Loucy (cell line): Measurements from ENCODE around the gene NCOA5.

Experiments used
- H2AFZ ChIP-seq: fragments of 200-600 bp; sonication (generic); 2 replicates; pipeline ENCODE4 v1.6.0; 2016; ENCODE audit warnings: antibody characterized with exemption, mild to moderate bottlenecking, low read length, moderate library complexity
- H3F3A ChIP-seq: fragments of 200-600 bp; 2 replicates; pipeline ENCODE4 v1.6.0; 2016; ENCODE audit warnings: antibody characterized with exemption, low read depth, mild to moderate bottlenecking
- H3K27me3 ChIP-seq: fragments of 200-600 bp; sonication (generic); 2 replicates; pipeline ENCODE4 v1.6.1; 2014; ENCODE audit warnings: low read length, mild to moderate bottlenecking; ENCODE audit not compliant: insufficient read depth, poor library complexity, severe bottlenecking
- H3K36me3 ChIP-seq: fragments of 200-600 bp; sonication (generic); 2 replicates; pipeline ENCODE4 v1.6.1; 2016; ENCODE audit warnings: low read length; ENCODE audit not compliant: insufficient read depth
- H3K4me1 ChIP-seq: fragments of 200-600 bp; sonication (generic); 2 replicates; pipeline ENCODE4 v1.5.1; 2014; ENCODE audit warnings: low read length, mild to moderate bottlenecking; ENCODE audit not compliant: insufficient read depth, poor library complexity, severe bottlenecking
- H3K4me2 ChIP-seq: fragments of 200-600 bp; sonication (generic); 2 replicates; pipeline ENCODE4 v1.6.0; 2014; ENCODE audit warnings: antibody characterized with exemption, low read length, low read depth, mild to moderate bottlenecking; ENCODE audit not compliant: poor library complexity, severe bottlenecking
- H3K4me3 ChIP-seq: fragments of 200-600 bp; sonication (generic); 2 replicates; pipeline ENCODE4 v1.5.1; 2014; ENCODE audit warnings: low read length, mild to moderate bottlenecking, mixed read lengths; ENCODE audit not compliant: poor library complexity, severe bottlenecking
- H3K79me2 ChIP-seq: fragments of 200-600 bp; sonication (generic); 2 replicates; pipeline ENCODE4 v1.6.1; 2014; ENCODE audit warnings: low read length; ENCODE audit not compliant: insufficient read depth
- H3K9ac ChIP-seq: fragments of 200-600 bp; sonication (generic); 2 replicates; pipeline ENCODE4 v1.6.0; 2014; ENCODE audit warnings: mild to moderate bottlenecking, low read depth, low read length, moderate library complexity; ENCODE audit not compliant: poor library complexity, severe bottlenecking
- H3K9me2 ChIP-seq: fragments of 200-600 bp; sonication (generic); replicated peaks from 2 replicates; pipeline ENCODE4 v1.6.1; 2016; ENCODE audit warnings: low read depth, low read length, mixed read lengths
- H3K9me3 ChIP-seq: fragments of 200-600 bp; sonication (generic); 2 replicates; pipeline ENCODE4 v1.6.1; 2014; ENCODE audit warnings: mild to moderate bottlenecking, antibody characterized with exemption, low read length, low read depth; ENCODE audit not compliant: insufficient read depth
- H4K20me1 ChIP-seq: fragments of 200-600 bp; sonication (generic); 2 replicates; pipeline ENCODE4 v1.6.0; 2014; ENCODE audit warnings: antibody characterized with exemption, low read length, mild to moderate bottlenecking; ENCODE audit not compliant: insufficient read depth, poor library complexity, severe bottlenecking
- CTCF ChIP-seq: fragments of 200-600 bp; sonication (generic); conservative IDR thresholded peaks from 2 replicates; pipeline ENCODE4 v1.5.1; 2014; ENCODE audit warnings: mild to moderate bottlenecking, antibody characterized with exemption, low read length
- EZH2phosphoT487 ChIP-seq: fragments of 200-600 bp; IDR thresholded peaks from 2 replicates; pipeline ENCODE4 v1.6.1; 2018; ENCODE audit warnings: antibody characterized with exemption, mild to moderate bottlenecking, moderate library complexity, borderline replicate concordance

NCOA5 gene

GRCh38 chr20:46065691-46066090, 24.1 kb downstream of the NCOA5 start:
- peaks cover 11% of the 10 kb centered on the region for H4K20me1 ChIP-seq
- no peak overlapping the region for H3K9ac ChIP-seq
- H3K79me2 ChIP-seq: no peaks in the 10 kb centered on the region
- TF ChIP-seq CTCF (no peak), EZH2phosphoT487 (no peak)
- no peak overlapping the region for H2AFZ ChIP-seq
- H3K4me3 ChIP-seq: no peak overlapping the region
- H3K27me3 ChIP-seq: no peaks in the 10 kb centered on the region
- no peaks in the 10 kb centered on the region for H3K9me2 ChIP-seq
- no peaks in the 10 kb centered on the region for H3K9me3 ChIP-seq
- peaks cover 7% of the 10 kb centered on the region; the same call in 1 of the 2 replicates for H3F3A ChIP-seq
- H3K36me3 ChIP-seq: peaks cover 92% of the 10 kb centered on the region
- H3K4me2 ChIP-seq: no peak overlapping the region
- peaks cover 10% of the 10 kb centered on the region for H3K4me1 ChIP-seq

DNA sequence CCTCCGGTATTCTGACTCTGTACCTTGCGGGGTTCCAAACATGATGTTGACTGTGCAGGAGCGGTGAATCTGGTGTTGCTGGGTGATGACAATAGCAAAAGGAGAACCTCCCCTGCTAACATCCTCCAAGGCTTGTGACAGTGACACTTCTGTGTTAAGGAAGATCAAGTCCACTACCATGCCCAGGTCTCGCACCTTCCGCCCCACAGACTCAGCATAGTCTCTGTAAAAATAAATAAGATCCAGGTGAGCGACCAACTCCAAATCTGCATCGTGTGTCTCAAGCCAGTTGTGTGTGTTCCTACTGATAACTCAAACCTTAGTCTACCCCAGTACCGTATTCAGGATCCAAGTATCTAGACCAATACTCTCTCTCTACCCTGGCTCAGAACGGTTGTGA, 24.8 kb downstream of the NCOA5 start:
- Histone ChIP-seq H3K9ac (no peak overlapping the region), H3K4me3 (no peak overlapping the region), H3K9me2 (no peaks in the 10 kb centered on the region), H3K79me2 (no peaks in the 10 kb centered on the region), H3K27me3 (no peaks in the 10 kb centered on the region), H4K20me1 (peaks cover 17% of the 10 kb centered on the region), H3K36me3 (peaks cover 88% of the 10 kb centered on the region), H3F3A (peaks cover 7% of the 10 kb centered on the region; the same call in 1 of the 2 replicates), H3K4me1 (peaks cover 17% of the 10 kb centered on the region), H3K9me3 (no peaks in the 10 kb centered on the region), H3K4me2 (no peak overlapping the region), H2AFZ (no peak overlapping the region)
- TF ChIP-seq EZH2phosphoT487: no peak
- TF ChIP-seq CTCF: no peak

GRCh38 chr20:46063652-46064054, 26.1 kb downstream of the NCOA5 start:
- Histone ChIP-seq H3K4me2 (no peak overlapping the region), H3K27me3 (no peaks in the 10 kb centered on the region), H3K9me3 (no peaks in the 10 kb centered on the region), H3K9me2 (no peaks in the 10 kb centered on the region), H3K4me1 (peaks cover 21% of the 10 kb centered on the region), H3K36me3 (peaks cover 75% of the 10 kb centered on the region), H3K79me2 (no peaks in the 10 kb centered on the region), H2AFZ (no peak overlapping the region), H3K9ac (no peak overlapping the region), H4K20me1 (peaks cover 17% of the 10 kb centered on the region), H3F3A (peaks cover 7% of the 10 kb centered on the region; the same call in 1 of the 2 replicates), H3K4me3 (no peak overlapping the region)
- TF ChIP-seq CTCF: no peak
- TF ChIP-seq EZH2phosphoT487: no peak
